ENCODE measurements around the gene PRKN. TPM values are rescaled to one million over a fixed set of nuclear protein-coding genes. Genes with fewer than 3 reads are reported as not detected.

The PRKN gene
- total and polyA plus RNA-seq, 9 of the 15 experiments (the other 6 are each of a cell fraction or from before 2014, with no cell fraction given) = 0.03 to 0.96 (median 0.15) TPM; not detected in 2

- peak; percentile 57; the same call in 1 of the 2 replicates for TF ChIP-seq MGA (IDR thresholded peaks at IDR 0.05)
- peak in 1 of 2 experiments; percentile 59; a peak in 3 of 4 replicates for TF ChIP-seq RAD21 (CRISPR knock-in tag; conservative IDR thresholded peaks at IDR 0.05 in 1 of 2, IDR thresholded peaks at IDR 0.05 in 1 of 2)
- TF ChIP-seq PKNOX1 (IDR thresholded peaks at IDR 0.05) = no peak
- TF ChIP-seq BHLHE40 (IDR thresholded peaks at IDR 0.05; ENCODE audit: low read length) = 0 out of 2 replicates have a peak, but pooled peaks have one; percentile 27
- TF ChIP-seq CTCF (IDR thresholded peaks at IDR 0.05 in 2 of 3, conservative IDR thresholded peaks at IDR 0.05 in 1 of 3; ENCODE audit: insufficient read depth in 2 of 3, low read depth in 1 of 3, low read length in 3 of 3) = peak; percentile 48 to 51 (median 48); a peak in 4 of 6 replicates
- TF ChIP-seq ZBTB11 (CRISPR knock-in tag; IDR thresholded peaks at IDR 0.05) = peak in 2 of 3 experiments; percentile 62 to 95; a peak in 3 of 6 replicates
Measured at GRCh38 chr6:161444464-161444863, 1283.1 kb downstream of the PRKN start (continued).
